GOT3 (cell line): ENCODE data around the gene TMEM109.

Experiments used
- DNase-seq: peaks from one replicate; lab custom pipeline; 2025; ENCODE audit warnings: mixed read lengths; lab: John Stamatoyannopoulos, UW

TMEM109 gene

DNA sequence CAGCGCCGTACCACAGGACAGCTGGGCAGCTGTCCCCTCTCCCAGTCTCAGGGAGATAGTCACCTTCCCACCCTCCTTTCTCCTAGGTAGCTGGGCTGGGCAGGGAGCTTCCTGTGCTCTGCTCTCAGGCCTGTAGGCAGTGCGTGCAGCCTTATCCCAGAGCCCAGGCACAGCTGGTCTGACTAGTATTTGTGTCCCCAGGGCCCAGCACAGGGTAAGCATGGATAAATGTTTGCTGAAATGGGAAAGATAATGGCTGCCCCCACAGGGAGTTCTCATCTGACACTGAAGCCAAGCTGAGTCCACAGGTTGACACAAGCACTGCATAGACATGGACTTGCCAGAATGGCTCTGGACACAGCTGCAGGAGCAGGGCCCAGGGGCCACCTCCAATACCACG lies 28.3 kb downstream of the TMEM109 start:
- DNase-seq = no peak

DNA sequence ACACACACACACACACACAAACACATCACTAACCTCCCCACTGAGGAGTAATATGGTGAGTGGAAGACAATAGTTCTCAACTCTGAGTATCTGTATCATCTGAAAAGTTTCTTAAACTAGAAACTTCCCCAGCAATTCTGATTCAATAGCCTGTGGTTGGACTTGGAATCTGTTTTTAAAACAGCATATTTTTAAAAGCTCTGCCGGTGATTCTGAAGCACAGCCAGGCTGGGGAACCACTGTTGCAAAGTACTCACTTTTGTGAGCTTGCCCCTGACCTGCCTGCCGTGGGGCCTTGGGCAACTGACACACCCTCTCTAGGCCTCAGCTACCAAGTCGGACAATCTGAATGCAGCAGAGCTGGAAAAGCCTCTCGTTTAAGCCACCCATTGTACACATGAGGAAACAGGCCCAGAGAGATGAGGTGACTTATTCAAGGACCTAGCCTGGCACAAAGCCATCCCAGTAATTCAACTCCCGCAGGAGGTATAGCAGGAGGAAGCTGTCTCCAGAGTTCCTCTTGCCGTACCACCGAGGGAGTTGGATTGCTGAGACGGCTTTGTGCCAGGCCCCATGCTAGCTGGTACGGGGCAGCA lies 29.1 kb downstream of the TMEM109 start:
- no peak for DNase-seq

DNA sequence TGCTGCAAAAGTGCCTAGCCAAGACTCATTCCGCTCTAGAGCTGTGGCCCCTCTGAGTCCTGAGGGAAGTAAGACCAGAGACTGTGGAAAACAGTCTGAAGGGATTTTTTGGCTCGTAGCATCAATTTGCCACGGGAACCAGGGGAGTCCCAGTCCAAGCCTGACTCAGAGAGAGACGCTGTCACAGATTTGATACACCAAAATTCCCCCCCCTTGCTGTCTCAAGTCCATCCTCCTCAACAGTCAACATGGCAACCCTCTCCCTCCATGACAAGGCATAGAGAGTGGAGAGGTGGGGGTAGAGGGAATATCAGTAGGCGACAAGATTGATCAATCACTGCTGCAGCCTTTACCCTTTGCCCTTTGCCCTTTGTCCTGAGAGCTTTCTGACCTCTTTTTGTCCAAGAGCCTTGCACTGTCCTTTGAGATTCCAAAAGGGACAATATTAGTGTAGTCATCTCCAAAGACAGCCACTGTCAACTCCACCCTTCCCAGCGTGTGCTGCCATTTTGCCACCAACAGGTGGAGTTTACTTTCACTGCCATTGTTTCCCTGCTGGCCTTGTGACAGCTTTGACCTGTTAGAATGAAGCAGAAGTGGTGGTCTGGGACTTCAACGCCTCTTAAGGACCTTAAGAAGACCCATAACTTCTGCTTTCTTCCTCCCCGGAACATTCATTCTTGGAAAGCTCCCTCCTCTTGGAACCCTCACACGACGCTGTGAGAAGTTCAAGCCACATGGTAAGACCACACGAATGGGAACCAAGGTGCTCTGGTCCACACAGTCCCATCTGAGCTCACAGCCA lies 30.7 kb downstream of the TMEM109 start:
- DNase-seq = no peak

DNA sequence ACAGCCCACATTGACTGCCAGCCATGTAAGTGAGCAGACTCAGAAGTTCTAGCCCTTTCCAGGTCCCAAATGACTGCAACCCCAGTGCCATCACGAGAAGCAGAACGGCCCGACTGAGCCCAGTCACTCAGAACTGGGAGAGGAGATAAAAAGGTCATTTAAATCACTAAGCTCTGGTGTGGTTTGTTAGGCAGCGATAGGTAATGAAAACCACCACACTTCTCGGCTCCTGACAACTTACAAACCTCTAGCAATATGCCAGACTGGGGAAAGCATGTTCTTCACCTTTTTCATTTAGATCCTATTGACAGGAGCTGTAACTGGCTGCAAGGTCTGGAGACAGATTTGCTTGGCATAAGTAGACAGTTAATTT lies 31.3 kb downstream of the TMEM109 start:
- no peak for DNase-seq

DNA sequence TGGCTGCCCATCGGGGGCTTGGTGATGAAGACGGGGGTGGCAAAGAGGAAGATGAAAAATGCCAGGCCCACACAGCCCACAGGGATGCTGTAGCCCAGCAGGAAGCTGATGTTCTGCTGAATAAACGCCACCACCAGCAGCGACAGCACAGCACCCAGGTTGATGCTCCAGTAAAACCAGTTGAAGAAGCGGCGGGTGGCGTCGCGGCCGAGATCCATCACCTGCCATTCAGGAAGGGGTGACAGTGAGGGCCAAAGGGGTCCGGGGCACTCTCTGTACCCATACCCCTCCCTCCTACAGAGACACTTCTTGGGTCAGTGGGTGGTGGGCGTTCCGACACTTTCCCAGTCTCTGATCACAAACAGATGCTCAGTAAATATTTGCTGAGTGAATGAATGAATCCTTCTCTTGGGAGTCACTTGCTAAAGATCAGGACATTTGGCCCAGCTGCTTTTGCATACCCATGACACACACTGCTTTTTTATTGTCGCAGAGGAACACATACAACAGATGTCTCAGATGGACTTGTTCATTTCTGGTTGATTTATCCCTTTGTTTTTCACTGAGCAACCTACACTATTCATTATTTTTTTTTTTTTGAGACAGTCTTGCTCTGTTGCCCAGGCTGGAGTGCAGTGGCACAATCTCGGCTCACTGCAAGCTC lies 32.8 kb downstream of the TMEM109 start:
- no peak for DNase-seq

DNA sequence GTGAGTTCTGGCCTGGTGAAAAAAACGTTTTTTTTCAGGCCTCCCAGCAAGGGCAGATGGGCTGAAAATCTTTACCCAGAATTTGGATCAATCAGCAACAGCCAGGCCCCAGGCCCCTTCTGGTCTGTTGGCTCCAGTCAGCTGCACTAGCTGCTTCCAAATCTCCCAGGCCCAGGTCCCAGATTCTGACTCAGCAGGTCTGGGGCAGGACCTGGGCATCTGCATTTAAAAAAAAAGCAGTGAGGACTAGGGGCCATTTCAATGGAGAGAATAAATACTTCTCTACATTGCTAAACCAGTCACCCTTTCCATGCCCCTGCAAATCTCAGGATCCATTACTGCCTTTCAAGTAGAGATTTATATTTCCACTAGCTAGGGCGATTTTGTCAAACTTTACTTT lies 33.7 kb downstream of the TMEM109 start:
- no peak for DNase-seq

DNA sequence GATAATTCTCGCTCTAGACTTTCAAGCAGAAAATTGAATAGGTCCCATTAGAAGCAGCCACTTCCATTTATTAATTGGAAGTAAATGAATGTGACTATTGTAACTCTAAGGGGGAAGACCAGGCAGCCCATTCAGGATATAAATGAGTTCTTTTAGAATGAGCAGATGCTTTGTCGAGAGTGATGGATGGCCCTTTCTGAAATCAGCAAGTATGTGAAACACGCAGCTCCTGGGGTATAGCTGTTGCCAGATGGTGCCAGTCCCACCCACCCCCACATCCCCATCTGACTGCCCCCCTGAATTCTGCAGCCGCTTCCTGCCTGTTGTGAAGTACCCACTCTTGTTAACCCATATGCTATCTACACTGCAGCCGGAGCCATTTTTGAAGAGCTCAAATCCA lies 34.3 kb downstream of the TMEM109 start:
- no peak for DNase-seq

DNA sequence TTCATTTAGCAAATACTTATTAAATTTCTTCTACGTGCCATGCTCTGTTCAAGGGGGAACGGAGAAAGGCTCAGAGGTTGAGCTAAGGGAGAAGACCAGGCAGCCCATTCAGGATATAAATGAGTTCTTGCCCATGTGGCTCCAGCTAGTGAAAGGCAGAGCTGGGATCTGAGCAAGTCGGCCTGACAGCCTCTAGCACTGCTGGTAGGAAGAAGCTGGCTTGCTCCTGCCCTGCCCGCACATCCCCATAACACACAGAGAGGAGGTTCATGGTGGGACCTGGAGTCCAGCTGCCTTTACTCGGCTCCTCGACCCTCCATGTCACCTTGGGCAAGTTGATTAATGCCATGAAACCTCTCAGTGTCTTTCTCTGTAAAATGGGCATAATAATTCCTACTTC lies 36.1 kb downstream of the TMEM109 start:
- no peak for DNase-seq

DNA sequence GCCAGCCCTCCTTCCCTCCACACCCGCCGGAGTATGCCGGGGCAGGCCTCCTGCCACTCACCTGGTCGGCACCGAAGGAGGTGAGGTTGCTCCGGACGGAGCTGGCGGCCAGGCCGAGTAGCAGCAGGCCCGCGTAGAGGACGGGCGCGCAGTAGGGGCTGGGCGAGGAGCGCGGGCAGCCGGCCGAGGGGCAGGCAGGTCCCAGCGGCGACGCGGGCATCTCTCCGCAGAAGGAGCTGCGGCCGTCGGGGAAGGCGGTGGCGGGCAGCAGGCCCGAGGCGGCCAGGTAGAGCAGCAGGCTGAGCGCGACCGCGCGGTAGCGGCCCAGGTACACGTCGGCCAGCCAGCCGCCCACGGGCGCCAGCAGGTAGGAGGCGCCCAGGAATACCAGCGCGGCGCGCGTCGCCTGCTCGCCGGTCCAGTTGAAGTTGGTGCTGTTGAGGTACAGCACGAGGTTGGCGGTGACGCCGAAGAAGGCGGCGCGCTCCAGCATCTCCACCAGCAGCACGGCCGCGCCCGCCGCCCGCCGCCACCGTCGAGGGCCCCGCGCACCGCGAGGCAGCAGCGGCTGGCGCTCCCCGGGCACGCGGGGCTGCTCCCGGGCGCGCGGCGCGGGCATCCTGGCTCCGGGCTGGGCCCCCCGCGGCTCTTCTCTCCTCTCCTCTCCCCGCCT lies 37.1 kb downstream of the TMEM109 start:
- DNase-seq = no peak

DNA sequence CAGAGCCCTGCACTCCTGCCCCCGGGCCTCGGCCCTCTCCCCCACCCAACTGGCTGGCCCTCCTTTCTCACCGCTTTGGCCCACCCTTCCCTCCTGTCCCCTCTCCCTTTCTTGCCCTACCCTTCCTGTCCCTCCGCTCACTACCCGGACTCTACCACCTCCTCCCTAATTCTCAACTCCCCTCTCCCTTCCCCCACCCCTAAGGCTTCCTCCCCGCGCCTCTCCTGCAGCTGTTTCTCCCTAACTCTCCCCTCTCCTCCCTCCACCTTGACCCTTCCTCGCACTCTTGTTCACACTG lies 37.6 kb downstream of the TMEM109 start:
- DNase-seq = no peak

DNA sequence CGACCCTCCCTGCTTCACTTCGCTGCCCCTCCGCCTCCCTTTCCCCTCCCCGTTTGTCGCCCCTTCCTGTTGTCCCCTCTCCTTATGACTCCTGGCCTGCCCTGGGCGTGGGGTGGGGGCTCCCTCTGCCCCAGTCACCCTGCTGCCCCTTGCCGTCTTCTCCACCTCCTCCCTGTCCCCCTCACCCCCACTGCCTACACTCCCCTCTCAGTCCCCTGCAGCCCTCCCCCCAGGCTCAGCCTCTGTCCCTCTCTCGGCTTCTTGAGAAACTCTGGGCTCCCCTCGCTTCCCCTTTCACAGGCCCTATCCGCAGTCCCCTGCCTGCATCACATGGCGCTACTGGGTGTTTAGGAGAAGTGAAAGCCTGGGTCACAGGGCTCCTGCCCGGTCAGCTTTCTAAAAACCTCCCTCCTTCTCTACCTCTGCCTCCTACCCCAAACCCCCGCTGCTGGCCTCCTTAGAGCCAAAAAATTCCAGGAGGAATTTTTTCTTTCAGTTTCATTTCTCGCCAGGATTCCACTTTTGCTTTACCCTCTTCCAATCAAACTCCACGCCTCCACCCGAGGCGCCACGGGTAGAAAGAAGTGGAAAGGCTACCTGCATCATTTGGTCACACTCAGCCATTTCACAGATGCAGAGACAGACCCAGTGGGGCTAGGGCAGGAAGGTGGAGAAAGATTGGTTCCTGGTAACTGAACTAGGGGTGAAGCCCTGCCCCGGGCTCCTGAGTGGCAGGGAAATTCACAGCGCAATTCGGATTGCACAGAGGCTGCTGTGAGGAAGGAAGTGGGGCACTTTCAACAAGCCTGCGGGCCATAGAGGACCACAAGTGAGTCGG lies 38.2 kb downstream of the TMEM109 start, which contains the start of gene SLC15A3:
Gene SLC15A3, minus strand, starts transcription at position 273 of the 838 bp plus-strand sequence. CDS start 625 bp downstream, outside the sequence.
- no peak for DNase-seq

DNA sequence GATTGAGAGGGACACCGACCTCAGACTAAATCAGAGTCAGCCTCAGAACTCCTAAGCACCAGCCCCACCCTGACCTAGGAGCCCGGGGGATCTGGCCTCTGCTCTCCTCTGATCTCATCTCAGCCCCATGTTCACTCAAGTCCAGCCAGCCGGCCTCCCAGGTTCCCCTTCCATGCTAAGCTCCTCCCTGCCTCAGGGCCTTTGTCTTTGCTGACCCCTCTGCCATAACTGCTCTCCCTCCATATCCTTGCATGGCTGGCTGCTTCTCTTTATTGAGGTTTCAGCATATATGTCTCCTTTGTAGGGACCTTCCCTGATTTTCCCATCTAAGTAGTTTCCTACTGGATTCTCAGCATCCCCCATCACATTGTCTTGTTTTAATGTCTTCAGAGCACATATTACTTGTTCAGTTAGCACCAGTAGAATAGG lies 38.8 kb downstream of the TMEM109 start:
- no peak for DNase-seq

DNA sequence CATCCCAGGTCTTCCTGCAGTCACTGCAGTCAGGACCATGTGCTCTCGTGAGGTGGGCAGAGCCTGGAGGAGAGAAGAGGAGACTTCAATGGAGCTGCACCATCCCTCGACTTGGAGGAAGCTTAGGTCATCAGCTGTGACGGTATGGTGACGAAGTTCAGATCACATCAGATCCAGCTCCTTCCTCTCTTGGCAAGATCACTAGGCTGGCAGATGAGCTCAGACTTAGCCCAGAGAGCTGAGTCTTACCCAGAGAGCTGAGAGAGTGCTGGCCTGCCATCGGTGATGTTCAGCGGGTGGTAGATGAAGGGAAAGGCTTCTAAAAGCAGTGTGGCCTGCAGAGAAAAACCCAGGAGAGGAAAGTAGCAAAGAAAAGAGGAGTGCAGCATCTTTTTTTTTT lies 39.8 kb downstream of the TMEM109 start:
- DNase-seq = no peak

DNA sequence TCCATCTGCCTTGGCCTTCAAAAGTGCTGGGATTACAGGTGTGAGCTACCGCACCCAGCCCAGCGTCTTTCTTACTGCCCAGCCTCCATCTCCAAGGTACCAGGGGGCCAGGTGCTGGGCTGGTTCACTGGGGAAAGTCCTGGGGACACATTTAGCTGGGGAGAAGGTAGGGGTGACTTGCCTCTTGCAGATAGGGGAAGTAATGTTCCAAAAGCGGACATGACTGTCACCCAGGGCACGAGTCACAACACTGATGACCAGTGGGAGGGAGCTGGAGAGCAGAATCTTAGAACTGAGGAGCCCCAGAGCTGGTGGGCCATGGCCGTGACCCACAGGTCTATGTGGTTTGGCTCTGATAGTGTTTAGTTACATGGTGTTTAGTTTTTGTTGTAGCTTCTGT lies 40.5 kb downstream of the TMEM109 start:
- no peak for DNase-seq

DNA sequence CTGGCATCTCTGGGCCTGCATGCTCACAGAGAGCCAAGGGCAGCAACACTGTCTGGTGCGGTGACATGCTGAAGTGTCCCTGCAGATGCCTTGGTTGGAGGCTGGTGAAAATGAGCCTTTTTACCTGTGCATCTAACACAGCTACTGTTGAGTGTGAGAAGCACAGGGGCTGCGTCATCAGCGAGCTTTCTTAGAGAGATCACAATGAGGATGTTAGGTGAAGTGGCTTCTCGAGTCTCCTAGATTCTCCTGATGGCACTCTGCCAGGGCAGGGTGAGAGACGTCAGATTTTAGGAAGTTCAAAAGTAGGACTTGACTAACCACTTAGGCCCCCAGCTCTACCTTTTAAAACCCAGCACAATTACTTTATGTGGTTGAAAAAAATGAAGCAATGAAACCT lies 41.6 kb downstream of the TMEM109 start:
- no peak for DNase-seq

DNA sequence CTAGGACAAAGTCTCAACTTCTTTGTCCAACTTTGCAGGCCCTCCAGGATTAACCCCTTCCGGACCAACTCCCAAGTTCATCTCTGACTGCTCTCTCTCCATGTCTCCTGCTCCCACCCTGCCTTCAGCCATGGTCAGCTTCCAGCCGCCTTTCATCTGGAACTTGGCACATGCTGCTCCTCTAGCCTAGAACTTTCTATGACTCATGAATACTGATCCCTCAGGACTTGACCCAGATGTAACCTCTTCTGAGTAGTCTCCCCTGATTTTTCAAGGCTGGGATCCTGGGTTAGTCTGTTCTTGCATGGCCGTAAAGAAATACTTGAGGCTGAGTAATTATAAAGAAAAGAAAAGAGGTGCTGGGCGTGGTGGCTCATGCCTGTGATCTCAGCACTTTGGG lies 43.2 kb downstream of the TMEM109 start:
- DNase-seq = no peak

DNA sequence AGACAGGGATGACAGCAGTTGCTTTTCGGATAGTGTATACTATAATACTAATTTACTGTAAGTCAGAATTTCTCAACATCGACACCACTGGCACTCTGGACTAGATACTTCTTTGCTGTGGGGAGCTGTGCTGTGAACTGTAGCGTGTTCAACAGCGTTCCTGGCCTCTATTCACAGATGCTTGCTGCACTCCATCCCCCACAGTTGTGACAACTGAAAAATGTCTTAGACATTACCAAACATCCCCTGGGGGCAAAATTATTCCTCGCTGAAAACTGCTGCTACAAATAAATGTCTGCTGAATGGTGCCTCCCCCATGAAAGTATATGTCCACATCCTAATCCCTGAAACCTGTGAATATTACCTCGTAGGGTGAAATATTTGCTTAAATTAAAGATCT lies 45.5 kb downstream of the TMEM109 start:
- DNase-seq = no peak

DNA sequence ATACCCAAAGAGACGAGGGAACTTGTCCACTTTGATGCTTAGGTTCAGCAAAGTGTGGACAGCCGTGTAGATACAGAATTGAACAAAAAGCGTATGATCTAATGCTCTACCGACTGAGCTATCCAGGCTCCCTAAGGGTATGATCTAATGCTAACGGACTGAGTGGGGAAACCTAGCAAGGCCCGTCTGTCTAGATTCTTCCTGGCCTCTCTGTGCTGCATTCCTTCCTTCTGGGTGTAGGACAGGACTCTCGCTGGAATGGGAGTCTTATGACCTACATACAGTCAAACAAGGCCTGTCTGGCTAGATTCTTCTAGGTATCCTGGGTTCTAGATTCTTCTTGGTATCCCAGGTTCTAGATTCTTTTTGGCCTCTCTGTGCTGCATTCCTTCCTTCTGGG lies 46.4 kb downstream of the TMEM109 start:
- DNase-seq = no peak

DNA sequence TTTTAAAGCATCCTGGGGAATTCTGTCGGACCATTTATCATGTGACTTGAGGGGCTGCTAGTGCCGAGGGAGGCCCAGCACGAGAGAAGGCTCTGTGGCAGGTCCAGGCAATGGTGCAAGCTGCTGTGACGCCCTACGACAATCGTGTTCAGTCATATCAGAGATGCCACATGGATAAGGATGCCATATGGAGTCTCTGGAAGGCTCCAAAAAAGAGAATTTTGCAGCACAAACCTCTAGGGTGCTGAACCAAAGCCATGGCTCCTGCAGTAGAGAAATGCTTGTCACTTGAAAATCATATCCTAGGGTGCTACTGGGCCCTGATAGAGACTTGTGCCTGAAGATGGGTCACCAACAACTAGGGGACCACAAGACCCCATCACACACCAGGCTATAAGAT lies 50.8 kb downstream of the TMEM109 start:
- no peak for DNase-seq

DNA sequence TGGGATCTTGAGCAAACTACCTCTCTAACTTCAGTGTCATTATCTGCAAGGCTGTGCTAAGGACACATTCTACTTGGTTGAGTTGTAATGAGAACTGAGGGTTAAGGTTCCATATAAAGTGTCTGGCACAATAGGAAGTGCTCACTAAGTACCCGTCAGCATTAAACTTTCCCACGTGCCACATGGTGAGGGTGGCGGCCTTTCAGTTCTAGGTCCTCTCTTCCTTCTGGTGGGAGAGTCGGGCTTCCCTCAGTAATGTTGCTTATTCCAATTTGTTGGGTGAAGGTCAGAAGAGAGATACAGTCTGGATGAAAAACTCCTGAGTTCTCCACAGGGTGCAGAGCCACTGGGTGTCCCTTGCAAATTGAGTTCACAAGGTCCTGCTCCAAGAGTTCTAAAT lies 52.9 kb downstream of the TMEM109 start:
- DNase-seq = no peak

DNA sequence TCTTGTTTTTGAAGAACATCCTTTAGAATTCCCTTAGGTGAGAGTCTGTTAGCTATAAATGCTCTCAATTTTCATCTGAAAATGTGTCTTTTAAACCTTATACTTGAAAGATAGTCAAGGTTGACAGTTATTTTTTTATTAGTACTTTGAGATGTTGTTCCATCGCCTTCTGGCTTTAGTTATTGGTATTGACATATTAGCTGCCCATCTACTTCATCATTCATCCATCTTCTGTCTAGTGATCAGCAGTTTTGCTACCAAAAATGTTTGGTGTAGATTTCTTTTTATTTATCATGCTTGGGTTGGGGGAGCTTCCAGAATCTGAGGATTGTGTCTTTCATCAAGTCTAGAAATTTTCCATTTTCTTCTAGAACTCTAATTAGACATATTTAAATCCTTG lies 54.3 kb downstream of the TMEM109 start:
- no peak for DNase-seq

DNA sequence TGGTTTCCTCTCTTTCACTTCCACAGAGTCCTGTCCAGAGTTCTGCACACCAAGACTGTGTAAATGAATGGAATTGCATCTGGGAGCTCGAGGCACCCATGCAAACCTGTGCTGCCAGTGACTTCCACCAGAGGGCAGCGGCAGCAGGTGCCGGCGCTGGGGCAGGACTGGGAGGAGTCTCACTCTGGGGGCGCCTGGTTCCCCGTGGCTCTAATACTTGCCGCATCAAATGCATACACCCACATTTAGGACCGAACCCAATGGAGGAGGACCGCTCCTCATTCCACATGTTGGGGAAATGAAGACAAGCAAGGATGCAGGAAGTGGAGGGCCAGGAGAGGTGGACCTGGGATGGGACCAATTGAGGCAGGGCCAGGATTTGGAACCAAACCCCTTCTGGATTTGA lies 56.4 kb downstream of the TMEM109 start:
- no peak for DNase-seq
